DMS153 (cell line): ENCODE results near the gene COL4A2.

Experiments
- DNase-seq: peaks from one replicate; lab custom pipeline; 2025; lab: John Stamatoyannopoulos, UW

The COL4A2 gene

DNA sequence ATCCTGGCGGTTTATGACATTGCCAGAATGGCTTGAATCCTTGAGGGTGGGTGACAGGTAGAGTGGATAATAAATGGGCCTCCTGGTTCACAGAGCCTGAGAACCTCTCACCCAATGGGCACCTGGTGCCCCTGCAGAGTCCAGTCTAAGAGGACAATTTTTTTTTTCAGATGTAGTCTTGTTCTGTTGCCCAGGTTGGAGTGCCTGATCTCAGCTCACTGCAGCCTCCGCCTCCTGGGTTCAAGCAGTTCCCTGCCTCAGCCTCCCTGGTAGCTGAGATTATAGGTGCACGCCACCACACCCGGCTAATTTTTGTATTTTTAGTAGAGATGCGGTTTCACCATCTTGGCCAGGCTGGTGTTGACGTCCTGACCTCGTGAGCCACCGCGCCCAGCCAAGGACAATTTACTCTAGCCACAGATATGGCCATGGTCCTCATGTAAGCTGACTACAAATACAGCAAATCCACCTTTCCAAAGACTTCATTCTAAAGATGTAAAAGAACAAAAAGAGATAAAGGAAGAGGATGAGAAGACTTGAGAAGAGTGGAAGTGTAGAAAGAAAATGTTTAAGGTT is 33.0 kb downstream of the COL4A2 start:
- no peak for DNase-seq

GRCh38 chr13:110340812-110341444 is 33.8 kb downstream of the COL4A2 start:
- peak; percentile 64 for DNase-seq

- DNase-seq = peak; percentile 81
These were observed 34.6 kb downstream of the COL4A2 start for GRCh38 chr13:110341445-110342244.

DNA sequence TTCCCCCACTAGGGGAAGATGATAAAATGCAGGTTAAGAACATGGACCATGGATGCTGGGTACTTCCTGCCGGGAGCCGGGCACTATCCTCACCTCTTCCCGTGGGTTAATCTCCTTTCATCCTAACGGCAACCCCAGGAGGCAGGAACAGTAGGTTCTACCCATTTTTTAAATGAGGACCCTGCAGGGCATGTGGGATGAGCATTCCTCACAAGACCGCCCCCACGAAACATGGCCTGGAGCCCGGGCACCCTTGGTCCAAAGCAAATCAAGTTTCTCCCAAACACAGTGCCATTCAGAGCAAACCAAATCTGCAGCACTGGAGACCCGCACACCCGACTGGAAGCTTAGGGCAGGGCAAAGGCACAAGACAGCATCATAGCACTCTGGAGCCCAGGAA is 35.4 kb downstream of the COL4A2 start:
- no peak for DNase-seq

DNA sequence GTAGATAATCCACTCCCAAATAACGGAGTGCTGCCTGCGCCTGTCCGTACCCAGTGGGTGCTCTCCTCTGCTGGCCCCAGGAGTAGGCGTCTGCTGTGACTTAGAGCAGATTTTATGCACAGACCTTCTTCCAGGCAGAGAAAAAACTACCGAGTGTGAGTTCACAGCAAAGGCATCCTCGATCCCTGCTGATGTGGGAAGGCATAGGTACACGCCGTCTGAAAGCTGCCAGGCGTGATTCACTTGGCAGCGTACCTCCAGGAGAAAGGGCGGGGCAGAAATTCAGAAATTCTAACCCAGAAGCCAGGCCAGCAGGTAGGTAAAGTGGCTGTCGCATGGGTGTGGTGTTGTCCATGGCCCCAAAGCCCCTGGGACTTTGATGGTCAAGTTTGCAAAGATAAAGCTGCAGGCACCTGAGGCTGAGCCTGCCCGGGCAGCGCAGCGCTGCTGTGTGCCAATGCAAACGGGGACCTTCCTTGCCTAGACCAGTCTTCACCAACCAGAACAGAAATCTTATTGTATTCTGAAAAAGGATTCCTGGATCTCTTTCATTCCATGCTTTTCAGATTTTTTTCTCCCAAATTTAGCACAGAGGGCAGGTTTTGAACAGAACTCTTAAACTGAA is 36.3 kb downstream of the COL4A2 start:
- DNase-seq = no peak

- no peak for DNase-seq
These were observed 37.2 kb downstream of the COL4A2 start for GRCh38 chr13:110344320-110344719.

DNA sequence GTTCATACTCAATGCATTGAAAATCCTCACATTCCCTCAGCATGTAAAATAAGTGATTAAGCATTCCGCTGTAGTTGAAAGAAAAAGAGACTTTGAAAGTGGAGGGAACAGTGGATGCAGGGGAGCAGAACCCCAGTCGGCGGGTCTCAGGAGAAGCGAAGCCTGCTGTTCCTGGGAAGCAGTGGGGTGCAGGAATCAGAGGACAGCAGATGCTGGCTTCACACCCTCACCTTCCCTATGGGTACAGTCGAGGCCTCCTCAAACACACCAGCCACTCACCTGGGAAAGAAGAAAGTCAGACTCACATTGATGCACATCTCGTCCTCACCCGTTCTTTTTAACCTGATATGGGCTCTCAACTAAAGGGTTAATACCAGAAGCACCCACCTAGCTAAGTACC is 38.2 kb downstream of the COL4A2 start:
- DNase-seq = no peak

- no peak for DNase-seq
These were observed 38.6 kb downstream of the COL4A2 start for GRCh38 chr13:110345701-110346100.

GRCh38 chr13:110346661-110347067 is 39.6 kb downstream of the COL4A2 start:
- peak; percentile 61 for DNase-seq

- no peak for DNase-seq
These were observed 40.0 kb downstream of the COL4A2 start for GRCh38 chr13:110347088-110347487.

DNA sequence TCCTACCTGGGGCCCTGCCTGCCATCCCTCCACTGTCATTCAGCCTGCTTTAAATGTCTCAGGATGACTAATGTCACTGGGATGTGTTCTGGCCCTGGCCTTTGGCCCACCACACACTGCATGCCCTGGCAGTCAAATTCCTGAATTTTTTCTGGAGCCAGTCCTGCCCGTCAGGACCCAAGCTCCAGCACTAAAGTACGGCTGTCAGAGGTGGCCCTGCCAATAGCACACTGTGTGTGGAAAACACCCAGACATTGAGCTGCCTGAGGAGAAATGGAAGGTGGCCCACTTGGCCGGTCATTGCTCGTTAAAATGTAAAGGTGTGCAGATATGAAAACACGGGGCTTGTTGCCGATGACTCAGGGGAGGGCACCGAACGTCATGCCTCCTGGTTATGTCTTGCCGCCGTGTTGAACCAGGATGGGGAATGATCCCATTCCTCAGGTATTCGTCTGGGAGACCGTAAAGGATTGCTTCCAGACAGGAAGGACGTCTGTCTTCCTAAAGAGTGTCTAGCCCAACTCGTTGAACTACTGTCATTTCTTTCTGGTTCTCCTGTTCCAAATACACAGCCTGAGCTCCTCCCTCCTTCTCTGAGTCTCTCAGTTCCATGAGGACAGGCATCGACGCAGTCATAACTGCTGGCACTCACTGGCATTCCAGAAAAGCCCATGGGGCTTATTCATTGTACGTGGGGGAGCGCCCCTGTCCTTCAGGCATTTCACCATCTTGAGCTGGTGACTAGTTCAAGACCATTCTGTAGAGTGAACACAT is 40.6 kb downstream of the COL4A2 start:
- DNase-seq = no peak

DNA sequence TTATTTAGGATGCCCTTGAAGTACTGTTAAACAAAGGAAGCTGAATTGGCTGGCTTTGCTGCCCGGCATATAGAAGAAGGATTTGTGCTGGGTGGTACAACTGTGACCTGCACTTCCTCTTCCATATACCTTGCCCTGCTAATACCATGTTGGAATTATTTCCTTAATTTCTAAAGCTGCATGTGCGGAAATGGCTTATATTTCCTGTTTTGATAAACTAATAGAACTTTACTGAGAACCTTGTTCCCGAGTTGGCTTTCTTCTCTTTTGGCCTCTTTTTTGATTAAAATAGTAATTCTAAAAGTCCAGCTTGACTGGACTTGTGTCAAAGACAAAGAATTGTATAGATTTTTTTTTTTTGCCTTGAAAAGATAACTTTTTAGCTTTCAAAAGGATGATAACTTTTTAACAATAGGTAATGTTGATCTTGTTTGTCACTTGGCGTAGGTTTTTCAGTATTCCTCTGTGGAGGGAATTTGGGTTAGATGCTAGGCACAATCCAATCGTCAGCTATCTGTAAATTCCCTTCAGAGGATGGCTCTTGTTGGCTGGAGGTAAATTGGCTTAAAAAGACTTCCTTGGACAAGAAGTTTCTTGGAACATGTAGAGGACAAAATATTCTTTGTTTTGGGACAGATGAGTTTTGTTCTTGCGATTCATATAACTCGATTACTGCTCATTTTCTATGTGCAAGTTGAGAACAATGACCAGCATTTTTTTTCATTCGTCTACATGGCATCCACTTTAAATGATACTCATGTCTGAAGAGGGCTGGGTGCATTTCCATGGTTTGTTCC is 41.4 kb downstream of the COL4A2 start:
- DNase-seq = no peak

DNA sequence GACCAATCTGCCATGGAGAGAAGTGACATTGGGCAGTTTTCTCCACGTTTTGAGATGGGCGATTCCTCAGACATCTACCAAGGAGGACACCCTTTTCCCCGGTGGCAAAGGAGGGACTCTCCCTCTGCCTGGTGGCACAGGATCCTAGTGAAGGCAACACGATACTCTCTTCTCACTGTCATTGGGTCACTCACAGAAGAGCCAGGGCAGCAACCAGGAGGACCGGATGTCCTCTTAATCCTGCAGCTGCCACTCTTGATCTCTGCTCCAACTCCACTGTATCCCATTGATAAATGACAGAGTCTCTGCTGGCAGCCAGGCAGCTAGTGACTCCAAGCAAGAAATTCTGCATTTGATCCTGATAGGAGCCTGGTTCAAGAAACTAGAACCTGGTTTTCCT is 42.2 kb downstream of the COL4A2 start:
- no peak for DNase-seq

DNA sequence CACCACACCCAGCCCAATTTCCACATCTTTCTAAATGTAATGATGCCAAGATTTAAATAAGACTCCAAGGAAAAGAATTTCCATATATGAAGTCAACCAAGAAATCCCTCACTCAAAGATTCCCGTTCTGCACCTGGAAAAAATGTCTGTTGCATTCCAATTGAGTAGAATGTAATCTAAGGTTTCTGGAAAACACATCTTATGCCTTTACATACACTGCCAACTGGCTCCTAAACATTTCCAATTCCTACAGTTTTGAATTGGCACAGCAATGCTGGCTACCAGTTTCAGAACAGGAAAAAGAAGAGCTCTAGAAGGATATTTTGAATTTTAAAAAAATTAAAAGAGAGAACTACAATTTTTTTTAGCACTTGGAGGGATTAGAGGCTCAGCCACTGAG is 43.0 kb downstream of the COL4A2 start:
- no peak for DNase-seq

- no peak for DNase-seq
These were observed 43.4 kb downstream of the COL4A2 start for GRCh38 chr13:110350509-110350908.

DNA sequence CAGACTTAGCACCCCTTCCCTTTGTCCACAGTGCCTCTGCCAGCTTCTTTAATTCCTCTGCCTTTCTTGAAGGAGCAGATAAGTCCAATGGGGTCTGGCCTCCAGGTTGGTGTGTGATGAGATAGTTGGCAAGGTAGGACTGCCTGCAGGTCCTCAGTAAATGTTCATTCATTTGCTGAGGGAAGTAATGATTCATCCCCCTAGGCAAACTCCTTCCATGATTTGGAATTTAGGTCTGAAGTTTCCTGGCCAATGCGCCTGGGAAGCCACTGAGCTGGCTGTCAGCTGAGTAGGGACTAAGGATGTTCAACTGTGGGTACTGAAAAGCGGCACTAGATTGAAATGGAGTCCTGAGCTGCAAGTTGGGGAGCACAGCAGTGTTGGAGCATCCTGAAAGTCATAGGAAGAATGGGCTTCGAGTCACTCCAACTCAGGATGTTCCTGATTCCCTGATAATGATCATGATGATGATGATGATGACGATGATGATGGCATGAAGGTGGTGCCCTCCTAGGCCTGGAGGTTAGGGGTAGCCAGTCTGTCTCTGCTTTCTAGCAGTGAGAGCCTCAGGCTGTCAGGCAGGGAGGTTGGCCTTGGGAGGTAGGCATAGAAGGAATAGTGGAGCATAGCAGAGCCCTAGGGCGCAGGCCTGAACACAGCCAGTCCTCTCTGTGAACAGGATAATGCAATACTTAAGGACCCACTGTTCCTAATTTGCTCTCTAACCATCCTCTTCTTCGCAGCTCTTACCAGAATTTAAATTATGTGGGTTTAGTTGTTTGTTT is 44.7 kb downstream of the COL4A2 start:
- DNase-seq = no peak

GRCh38 chr13:110352735-110353134 is 45.7 kb downstream of the COL4A2 start:
- DNase-seq = no peak

DNA sequence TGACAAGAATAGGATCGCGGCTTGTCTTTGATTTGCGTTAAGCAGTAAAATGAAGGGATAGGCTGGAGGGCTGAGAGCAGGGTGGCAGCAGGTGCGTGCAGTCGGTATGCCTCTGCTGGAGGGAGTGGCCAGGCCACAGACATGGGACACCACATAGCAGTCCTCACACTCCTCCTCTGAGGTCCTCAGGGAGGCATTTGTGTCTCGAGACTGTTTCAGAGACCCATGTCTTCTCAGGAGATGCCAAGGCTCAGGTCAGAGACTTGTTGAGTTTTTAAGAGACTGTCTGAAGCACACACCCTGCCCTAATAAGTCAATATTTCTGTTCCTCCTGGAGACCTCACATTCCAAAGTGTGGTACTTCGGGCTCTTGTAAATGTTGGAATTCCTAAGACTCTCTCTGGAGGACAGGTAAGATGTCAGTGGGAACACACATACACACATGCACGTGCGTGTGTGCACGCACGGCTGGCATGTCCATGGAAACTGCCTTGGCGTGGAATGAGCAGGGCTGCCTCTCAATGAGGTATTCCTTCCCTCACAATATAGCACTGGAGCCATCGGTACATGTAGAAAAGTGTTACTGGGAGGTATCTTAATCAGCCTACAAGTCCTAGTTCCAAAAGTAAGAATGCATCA is 46.4 kb downstream of the COL4A2 start:
- no peak for DNase-seq

- DNase-seq = no peak
These were observed 47.1 kb downstream of the COL4A2 start for GRCh38 chr13:110354123-110354627.
